ENCODE measurements around the gene DYNLL1. TPM values are rescaled to one million over a fixed set of nuclear protein-coding genes. Genes with fewer than 3 reads are reported as not detected.

The DYNLL1 gene
- total and polyA plus RNA-seq, 2 experiments from 2014 or later: 186 to 546 TPM

- peaks cover 4% of the 10 kb centered on the region for H3K4me1 ChIP-seq (ENCODE audit: low read depth)
- H3K36me3 ChIP-seq: peaks cover 17% of the 10 kb centered on the region
- H3K4me3 ChIP-seq: peak overlapping the region; percentile 81
- no peaks in the 10 kb centered on the region for H3K9me3 ChIP-seq (ENCODE audit: low read depth)
- TF ChIP-seq CTCF (IDR thresholded peaks at IDR 0.05; ENCODE audit: low read depth, low read length): no peak
- DNase-seq (ENCODE audit: low read depth in 1 of 2, low spot score in 1 of 2): peak; percentile 7 to 30
- H3K27ac ChIP-seq: peak overlapping the region; percentile 44
- H3K27me3 ChIP-seq: no peaks in the 10 kb centered on the region
These were observed 25.6 kb upstream of the DYNLL1 start for GRCh38 chr12:120470150-120470784.

- no peak for TF ChIP-seq CTCF (IDR thresholded peaks at IDR 0.05; ENCODE audit: low read depth, low read length)
- H3K36me3 ChIP-seq: no peaks in the 10 kb centered on the region
- H3K9me3 ChIP-seq (ENCODE audit: low read depth): no peaks in the 10 kb centered on the region
- peaks cover 4% of the 10 kb centered on the region for H3K4me1 ChIP-seq (ENCODE audit: low read depth)
- H3K27ac ChIP-seq: no peak overlapping the region
- H3K4me3 ChIP-seq: no peak overlapping the region
- no peaks in the 10 kb centered on the region for H3K27me3 ChIP-seq
- DNase-seq (ENCODE audit: low read depth in 1 of 2, low spot score in 1 of 2): peak in 1 of 2 donors; percentile 22
These were observed 23.4 kb upstream of the DYNLL1 start for GRCh38 chr12:120472521-120472920.

- Histone ChIP-seq H3K4me3 (no peak overlapping the region), H3K27ac (no peak overlapping the region), H3K36me3 (no peaks in the 10 kb centered on the region), H3K4me1 (ENCODE audit: low read depth) (no peaks in the 10 kb centered on the region), H3K9me3 (ENCODE audit: low read depth) (no peaks in the 10 kb centered on the region), H3K27me3 (no peaks in the 10 kb centered on the region)
- DNase-seq (ENCODE audit: low read depth in 1 of 2, low spot score in 1 of 2): no peak
- no peak for TF ChIP-seq CTCF (IDR thresholded peaks at IDR 0.05; ENCODE audit: low read depth, low read length)
These were observed 21.9 kb upstream of the DYNLL1 start for GRCh38 chr12:120473807-120474615.

- Histone ChIP-seq H3K27me3 (no peaks in the 10 kb centered on the region), H3K9me3 (ENCODE audit: low read depth) (no peaks in the 10 kb centered on the region), H3K4me1 (ENCODE audit: low read depth) (no peaks in the 10 kb centered on the region), H3K4me3 (no peak overlapping the region), H3K36me3 (no peaks in the 10 kb centered on the region), H3K27ac (no peak overlapping the region)
- TF ChIP-seq CTCF (IDR thresholded peaks at IDR 0.05; ENCODE audit: low read depth, low read length): no peak
- DNase-seq (ENCODE audit: low read depth in 1 of 2, low spot score in 1 of 2): peak in 1 of 2 donors; percentile 51
These were observed 21.3 kb upstream of the DYNLL1 start for GRCh38 chr12:120474616-120474960.

GRCh38 chr12:120475643-120476042, 20.3 kb upstream of the DYNLL1 start:
- no peak for TF ChIP-seq CTCF (IDR thresholded peaks at IDR 0.05; ENCODE audit: low read depth, low read length)
- no peaks in the 10 kb centered on the region for H3K9me3 ChIP-seq (ENCODE audit: low read depth)
- no peak overlapping the region for H3K4me3 ChIP-seq
- no peaks in the 10 kb centered on the region for H3K4me1 ChIP-seq (ENCODE audit: low read depth)
- no peak overlapping the region for H3K27ac ChIP-seq
- H3K36me3 ChIP-seq: no peaks in the 10 kb centered on the region
- no peaks in the 10 kb centered on the region for H3K27me3 ChIP-seq
- DNase-seq (ENCODE audit: low read depth in 1 of 2, low spot score in 1 of 2): no peak

All from cardiac muscle cell (in vitro differentiated cells and primary cell).